H1 (cell line): ENCODE measurements around the gene EXD3.

ENCODE experiments used
- ATF3 ChIP-seq: IDR thresholded peaks from 2 replicates; pipeline ENCODE4 v1.6.1; 2011; ENCODE audit warnings: low read depth, mild to moderate bottlenecking, low read length; ENCODE audit not compliant: insufficient read depth
- CHD2 ChIP-seq: IDR thresholded peaks from 2 replicates; pipeline ENCODE4 v1.6.1; 2012; ENCODE audit warnings: low read length, improper control_type of control experiment
- CREB1 ChIP-seq: IDR thresholded peaks from 2 replicates; pipeline ENCODE4 v1.6.1; 2012; ENCODE audit warnings: inconsistent platforms
- CTCF ChIP-seq, 3 experiments: IDR thresholded peaks; 1 replicate in 2 of 3; 2 replicates in 1 of 3; pipeline versions ENCODE4 v1.5.1 to v1.6.1; 2011; ENCODE audit warnings: low read length in 3 of 3, mild to moderate bottlenecking in 3 of 3, inconsistent platforms in 2 of 3, low read depth in 1 of 3, moderate library complexity in 1 of 3; ENCODE audit not compliant: insufficient read depth in 1 of 3; ENCODE audit errors: control extremely low read depth in 1 of 3
- EP300 ChIP-seq, 2 experiments: IDR thresholded peaks; 1 replicate in 1 of 2; 2 replicates in 1 of 2; pipeline ENCODE4 v1.6.1; 2011 to 2012; ENCODE audit warnings: low read depth in 2 of 2, low read length in 2 of 2, mild to moderate bottlenecking in 2 of 2, borderline replicate concordance in 1 of 2, inconsistent platforms in 1 of 2, moderate library complexity in 1 of 2
- EZH2 ChIP-seq: fragments of 200-600 bp; sonication (generic); IDR thresholded peaks from 2 replicates; pipeline ENCODE4 v1.7.1; 2012; ENCODE audit warnings: low read depth, mild to moderate bottlenecking, moderate library complexity, low read length, inconsistent platforms; ENCODE audit not compliant: severe bottlenecking
- MAFK ChIP-seq: IDR thresholded peaks from 2 replicates; pipeline ENCODE4 v1.6.1; 2012; ENCODE audit warnings: low read depth, mild to moderate bottlenecking, improper control_type of control experiment, low read length
- POLR2A ChIP-seq, 2 experiments: IDR thresholded peaks; 1 replicate in 1 of 2; 2 replicates in 1 of 2; pipeline ENCODE4 v1.6.1; 2011; ENCODE audit warnings: low read depth in 2 of 2, low read length in 2 of 2, mild to moderate bottlenecking in 2 of 2; ENCODE audit errors: control extremely low read depth in 1 of 2
- POLR2AphosphoS5 ChIP-seq: IDR thresholded peaks from 2 replicates; pipeline ENCODE4 v1.6.1; 2011; ENCODE audit warnings: low read depth, low read length
- RAD21 ChIP-seq, 2 experiments: IDR thresholded peaks in 1 of 2; conservative IDR thresholded peaks in 1 of 2; 2 replicates each; pipeline ENCODE4 v1.6.1; 2011; ENCODE audit warnings: low read depth in 2 of 2, low read length in 2 of 2, improper control_type of control experiment in 1 of 2, inconsistent platforms in 1 of 2, mild to moderate bottlenecking in 1 of 2, moderate library complexity in 1 of 2
- RXRA ChIP-seq: IDR thresholded peaks from 2 replicates; pipeline ENCODE4 v1.6.1; 2011; ENCODE audit warnings: low read depth, mild to moderate bottlenecking, low read length, moderate library complexity; ENCODE audit not compliant: insufficient read depth
- ZNF274 ChIP-seq: IDR thresholded peaks from 2 replicates; pipeline ENCODE4 v1.7.0; 2012; ENCODE audit warnings: low read length, borderline replicate concordance; ENCODE audit errors: extremely low read depth
- TF ChIP-seq, protein P1 (sequence below): IDR thresholded peaks from 2 replicates; pipeline ENCODE4 v1.6.1; 2011; ENCODE audit warnings: low read length, improper control_type of control experiment

GRCh38 chr9:137297966-137298365, 125.0 kb downstream of the EXD3 start:
- TF ChIP-seq CTCF (IDR thresholded peaks at IDR 0.05; ENCODE audit: control extremely low read depth in 1 of 3, insufficient read depth in 1 of 3, low read depth in 1 of 3, low read length in 3 of 3) (no peak), POLR2AphosphoS5 (no peak), RAD21 (IDR thresholded peaks at IDR 0.05 in 1 of 2, conservative IDR thresholded peaks at IDR 0.05 in 1 of 2; ENCODE audit: low read depth in 2 of 2, low read length in 2 of 2) (no peak), CREB1 (no peak), EP300 (IDR thresholded peaks at IDR 0.05; ENCODE audit: borderline replicate concordance in 1 of 2, low read depth in 2 of 2, low read length in 2 of 2) (no peak), ZNF274 (no peak), ATF3 (no peak), EZH2 (peak; percentile 30), RXRA (no peak), CHD2 (no peak), POLR2A (IDR thresholded peaks at IDR 0.05; ENCODE audit: control extremely low read depth in 1 of 2, low read depth in 2 of 2, low read length in 2 of 2) (no peak), MAFK (no peak)
- TF ChIP-seq, protein P1, sequence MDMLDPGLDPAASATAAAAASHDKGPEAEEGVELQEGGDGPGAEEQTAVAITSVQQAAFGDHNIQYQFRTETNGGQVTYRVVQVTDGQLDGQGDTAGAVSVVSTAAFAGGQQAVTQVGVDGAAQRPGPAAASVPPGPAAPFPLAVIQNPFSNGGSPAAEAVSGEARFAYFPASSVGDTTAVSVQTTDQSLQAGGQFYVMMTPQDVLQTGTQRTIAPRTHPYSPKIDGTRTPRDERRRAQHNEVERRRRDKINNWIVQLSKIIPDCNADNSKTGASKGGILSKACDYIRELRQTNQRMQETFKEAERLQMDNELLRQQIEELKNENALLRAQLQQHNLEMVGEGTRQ = no peak
